SH-SY5Y (cell line): ENCODE measurements around the gene IGF1R.

ENCODE experiments used
- GATA2 ChIP-seq: IDR thresholded peaks from 2 replicates; pipeline ENCODE4 v1.6.1; 2011; ENCODE audit warnings: mild to moderate bottlenecking, low read depth, low read length
- GATA3 ChIP-seq: IDR thresholded peaks from 2 replicates; pipeline ENCODE4 v1.6.1; 2011; ENCODE audit warnings: low read depth, mild to moderate bottlenecking, low read length, moderate library complexity

The IGF1R gene

DNA sequence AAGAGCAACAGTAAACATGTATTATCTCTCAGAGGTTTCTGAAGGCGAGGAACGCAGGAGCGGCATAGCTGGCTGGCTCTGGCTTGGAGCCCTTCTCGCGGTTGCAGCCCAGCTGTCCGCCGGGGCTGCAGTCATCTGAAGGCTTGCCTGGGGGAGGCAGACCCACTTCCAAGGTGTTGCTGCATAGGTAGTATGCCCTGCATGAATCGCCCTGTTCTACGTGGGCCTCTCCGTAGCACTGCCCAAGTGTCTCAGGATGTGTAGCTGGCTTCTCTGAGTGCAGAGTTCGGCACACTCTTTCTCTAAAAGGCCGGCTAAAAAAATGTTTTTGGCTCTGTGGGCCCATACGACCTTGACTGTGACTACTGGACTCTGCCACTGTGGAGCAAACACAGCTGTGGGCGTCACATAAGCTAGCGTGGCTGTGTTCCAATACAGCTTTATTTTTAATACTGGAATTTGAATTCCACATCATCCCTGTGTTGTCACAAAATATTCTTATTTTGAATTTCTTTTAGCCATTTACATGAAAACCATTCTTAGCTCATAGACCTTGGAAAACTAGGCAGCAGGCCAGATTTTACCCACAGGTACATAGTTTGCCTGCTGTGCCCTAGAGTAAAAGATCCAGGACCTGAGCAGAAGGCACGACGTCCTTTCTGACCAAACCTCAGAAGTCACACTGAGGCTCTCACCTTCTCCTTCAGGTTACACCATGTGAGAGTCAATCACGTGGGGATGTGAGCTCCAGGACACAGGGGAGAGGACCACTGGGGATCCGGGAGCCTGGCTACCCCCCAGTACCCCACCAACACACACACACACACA lies 303.4 kb downstream of the IGF1R start:
- TF ChIP-seq GATA3 (no peak), GATA2 (no peak)

DNA sequence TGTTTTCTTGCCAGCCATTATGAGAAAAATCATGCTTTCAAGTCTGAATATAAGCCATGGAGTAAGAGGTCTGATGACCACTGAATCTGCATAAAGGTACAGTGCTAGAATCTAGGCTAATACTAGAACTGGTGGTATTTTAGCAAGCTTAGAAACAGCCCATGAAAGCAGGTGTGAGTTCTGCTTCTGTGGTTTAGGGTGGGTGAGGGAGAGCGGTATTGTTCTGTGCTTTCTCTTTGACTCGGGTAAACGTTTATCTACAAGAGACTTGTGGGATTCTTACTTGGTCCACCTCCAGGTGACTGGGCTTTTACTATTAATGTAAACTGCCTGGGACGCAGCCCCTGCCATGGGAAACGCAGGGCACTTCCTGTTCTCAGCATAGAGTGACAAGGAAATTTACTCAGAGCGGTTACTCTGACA lies 304.1 kb downstream of the IGF1R start:
- TF ChIP-seq GATA2 (no peak), GATA3 (no peak)

DNA sequence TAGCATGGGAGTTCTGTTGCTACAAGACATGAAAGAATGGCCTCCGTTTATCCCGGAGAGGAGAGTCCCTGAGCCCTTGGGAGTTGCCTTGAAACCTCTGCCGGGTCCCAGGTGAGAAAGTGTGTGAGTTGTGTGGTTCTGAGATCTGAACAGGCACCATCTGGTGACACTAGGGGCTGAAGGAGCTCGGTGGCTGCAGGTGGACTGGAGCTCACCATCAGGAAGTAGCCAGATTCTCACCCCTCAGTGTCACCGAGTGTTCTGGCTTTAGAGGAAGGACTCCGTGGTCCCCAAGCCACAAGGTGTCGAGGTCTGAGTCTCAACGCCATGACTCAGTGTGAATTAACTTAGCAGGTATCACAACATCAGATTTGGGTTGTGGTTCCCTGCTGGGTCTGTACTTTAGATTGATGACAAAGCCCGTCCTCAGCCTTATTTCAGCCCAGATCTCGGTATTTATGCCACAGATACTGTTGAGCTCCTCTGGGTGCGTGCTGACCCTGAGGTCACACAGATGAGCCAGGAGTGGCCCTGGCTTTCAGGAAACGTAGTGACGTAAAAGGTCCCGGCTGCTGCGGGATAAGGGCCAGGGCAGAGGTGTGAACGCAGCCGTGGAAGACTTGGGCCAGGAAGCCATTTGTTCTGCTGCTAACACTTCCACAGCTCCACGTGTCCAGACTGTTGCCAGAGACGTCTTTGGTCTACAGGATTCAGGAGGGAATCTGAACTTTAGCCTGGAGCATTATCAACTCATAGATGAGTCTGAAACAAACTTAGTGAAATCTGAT lies 304.9 kb downstream of the IGF1R start:
- TF ChIP-seq GATA2 (no peak), GATA3 (no peak)

DNA sequence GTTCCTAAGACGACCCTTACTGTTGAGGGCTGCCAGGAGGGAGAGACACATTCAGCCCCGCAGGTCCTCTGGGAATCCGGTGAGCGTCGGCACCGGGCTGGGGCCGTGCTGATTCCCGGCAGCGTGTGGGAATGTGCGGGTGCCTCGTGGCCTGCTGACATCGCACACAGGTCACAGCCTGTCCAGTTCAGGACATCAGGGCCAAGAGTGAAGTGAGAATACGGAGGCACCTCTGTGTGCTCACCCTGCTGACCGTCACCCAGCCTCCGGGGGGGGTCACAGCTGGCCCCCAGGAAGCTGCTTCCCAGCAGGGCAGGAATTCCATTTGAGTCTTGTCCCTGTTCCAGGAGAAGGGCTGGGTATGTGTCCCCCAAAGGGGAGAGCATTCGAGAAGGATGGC lies 305.6 kb downstream of the IGF1R start:
- TF ChIP-seq GATA2: no peak
- no peak for TF ChIP-seq GATA3

DNA sequence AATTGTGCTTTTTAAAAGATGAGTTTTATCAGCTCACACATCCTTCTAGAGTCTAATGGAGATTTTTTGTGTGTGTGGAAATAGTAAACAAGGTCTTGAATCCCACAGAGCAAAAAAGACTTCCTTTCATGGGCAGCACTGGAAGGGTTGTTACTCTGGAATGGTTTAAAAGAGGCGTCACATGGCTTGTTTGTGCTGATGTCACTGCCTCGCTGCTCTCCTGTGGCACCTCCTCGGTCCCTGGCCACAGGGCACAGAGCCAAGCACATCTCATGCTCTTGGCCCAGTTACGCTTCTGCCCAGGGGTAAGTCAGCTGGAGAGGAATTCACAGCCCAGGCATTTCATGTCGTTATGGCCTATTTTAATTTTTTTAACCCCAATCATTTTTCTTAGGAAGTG lies 306.1 kb downstream of the IGF1R start:
- TF ChIP-seq GATA2 (no peak), GATA3 (no peak)

DNA sequence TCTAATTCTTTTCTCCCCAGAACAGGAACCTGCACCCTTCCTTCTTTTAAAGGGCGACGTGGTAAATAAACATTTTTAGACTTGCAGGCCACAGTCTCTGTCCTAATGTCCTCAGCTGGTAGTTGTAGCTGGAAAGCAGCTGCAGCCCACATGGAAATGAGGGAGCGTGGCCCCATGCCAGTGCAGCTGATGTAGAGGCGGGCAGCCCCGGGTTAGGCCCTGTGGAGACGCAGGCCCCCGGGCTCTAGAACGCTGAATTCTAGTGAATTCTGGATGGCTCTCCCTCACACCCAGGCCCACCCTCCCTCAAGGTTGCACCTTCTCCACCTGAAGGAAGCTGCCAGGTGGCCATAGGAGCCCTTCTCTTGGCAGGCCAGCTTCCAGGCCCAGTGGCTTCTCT lies 307.0 kb downstream of the IGF1R start:
- no peak for TF ChIP-seq GATA3
- no peak for TF ChIP-seq GATA2

DNA sequence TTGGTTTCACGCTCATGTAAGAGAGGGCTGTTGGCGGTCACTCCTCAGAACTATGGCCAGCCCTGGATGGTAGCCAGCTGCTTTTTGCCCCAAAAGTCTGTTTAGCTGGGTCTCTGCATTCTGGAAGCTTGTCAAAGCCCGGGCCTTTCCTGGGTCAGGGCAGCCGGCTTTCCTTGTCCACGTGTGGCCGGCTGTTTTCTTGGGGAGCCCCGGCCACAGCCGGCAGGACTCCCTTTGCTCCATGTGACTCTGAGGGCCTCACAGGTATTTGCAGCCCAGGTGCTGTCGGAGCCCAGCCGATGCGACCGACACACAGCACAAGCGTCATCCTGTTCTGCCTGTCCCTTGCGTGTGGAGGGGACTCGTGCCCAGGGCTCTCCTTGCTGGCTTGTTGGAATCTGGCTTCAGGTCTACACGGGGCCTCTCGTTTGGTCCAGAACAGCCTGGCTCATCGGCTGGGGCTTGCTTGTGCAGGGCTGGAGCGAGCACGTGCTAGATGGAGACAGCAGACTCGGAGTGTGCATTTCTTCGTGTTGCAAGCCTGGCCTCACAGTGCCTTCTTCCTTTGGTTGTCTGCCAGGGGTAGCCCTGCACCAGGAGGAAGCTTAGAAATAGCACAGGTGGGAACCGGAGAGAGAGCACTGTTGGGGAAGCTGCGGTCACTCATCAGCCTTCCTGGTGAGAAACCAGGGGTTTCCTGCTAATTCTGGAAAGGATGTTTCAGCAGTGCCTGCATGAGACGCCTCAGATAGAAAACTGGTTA lies 307.8 kb downstream of the IGF1R start:
- TF ChIP-seq GATA3: no peak
- no peak for TF ChIP-seq GATA2

DNA sequence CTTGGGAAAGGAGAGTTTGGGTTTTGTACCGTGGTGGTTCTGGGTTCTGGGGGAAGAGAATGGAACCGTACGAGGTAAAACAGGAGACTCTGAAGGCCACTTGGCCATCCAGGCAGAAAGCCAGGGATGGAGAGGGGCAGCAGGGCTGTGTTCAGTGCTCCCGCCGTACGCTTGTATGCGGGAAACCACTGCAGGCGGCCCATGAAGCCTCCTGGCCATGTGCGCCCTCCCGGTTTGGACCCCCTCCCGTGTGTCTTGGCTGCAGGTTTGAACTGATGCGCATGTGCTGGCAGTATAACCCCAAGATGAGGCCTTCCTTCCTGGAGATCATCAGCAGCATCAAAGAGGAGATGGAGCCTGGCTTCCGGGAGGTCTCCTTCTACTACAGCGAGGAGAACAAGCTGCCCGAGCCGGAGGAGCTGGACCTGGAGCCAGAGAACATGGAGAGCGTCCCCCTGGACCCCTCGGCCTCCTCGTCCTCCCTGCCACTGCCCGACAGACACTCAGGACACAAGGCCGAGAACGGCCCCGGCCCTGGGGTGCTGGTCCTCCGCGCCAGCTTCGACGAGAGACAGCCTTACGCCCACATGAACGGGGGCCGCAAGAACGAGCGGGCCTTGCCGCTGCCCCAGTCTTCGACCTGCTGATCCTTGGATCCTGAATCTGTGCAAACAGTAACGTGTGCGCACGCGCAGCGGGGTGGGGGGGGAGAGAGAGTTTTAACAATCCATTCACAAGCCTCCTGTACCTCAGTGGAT lies 308.6 kb downstream of the IGF1R start:
- TF ChIP-seq GATA2: no peak

DNA sequence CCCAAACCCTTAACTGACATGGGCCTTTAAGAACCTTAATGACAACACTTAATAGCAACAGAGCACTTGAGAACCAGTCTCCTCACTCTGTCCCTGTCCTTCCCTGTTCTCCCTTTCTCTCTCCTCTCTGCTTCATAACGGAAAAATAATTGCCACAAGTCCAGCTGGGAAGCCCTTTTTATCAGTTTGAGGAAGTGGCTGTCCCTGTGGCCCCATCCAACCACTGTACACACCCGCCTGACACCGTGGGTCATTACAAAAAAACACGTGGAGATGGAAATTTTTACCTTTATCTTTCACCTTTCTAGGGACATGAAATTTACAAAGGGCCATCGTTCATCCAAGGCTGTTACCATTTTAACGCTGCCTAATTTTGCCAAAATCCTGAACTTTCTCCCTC lies 309.3 kb downstream of the IGF1R start:
- no peak for TF ChIP-seq GATA2
- no peak for TF ChIP-seq GATA3

DNA sequence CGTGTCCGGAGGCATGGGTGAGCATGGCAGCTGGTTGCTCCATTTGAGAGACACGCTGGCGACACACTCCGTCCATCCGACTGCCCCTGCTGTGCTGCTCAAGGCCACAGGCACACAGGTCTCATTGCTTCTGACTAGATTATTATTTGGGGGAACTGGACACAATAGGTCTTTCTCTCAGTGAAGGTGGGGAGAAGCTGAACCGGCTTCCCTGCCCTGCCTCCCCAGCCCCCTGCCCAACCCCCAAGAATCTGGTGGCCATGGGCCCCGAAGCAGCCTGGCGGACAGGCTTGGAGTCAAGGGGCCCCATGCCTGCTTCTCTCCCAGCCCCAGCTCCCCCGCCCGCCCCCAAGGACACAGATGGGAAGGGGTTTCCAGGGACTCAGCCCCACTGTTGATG lies 309.7 kb downstream of the IGF1R start:
- TF ChIP-seq GATA2: no peak
- TF ChIP-seq GATA3: no peak

DNA sequence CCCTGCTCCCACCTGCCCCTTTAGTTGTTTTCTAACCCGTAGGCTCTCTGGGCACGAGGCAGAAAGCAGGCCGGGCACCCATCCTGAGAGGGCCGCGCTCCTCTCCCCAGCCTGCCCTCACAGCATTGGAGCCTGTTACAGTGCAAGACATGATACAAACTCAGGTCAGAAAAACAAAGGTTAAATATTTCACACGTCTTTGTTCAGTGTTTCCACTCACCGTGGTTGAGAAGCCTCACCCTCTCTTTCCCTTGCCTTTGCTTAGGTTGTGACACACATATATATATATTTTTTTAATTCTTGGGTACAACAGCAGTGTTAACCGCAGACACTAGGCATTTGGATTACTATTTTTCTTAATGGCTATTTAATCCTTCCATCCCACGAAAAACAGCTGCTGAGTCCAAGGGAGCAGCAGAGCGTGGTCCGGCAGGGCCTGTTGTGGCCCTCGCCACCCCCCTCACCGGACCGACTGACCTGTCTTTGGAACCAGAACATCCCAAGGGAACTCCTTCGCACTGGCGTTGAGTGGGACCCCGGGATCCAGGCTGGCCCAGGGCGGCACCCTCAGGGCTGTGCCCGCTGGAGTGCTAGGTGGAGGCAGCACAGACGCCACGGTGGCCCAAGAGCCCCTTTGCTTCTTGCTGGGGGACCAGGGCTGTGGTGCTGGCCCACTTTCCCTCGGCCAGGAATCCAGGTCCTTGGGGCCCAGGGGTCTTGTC lies 310.7 kb downstream of the IGF1R start:
- no peak for TF ChIP-seq GATA2
- TF ChIP-seq GATA3: no peak

DNA sequence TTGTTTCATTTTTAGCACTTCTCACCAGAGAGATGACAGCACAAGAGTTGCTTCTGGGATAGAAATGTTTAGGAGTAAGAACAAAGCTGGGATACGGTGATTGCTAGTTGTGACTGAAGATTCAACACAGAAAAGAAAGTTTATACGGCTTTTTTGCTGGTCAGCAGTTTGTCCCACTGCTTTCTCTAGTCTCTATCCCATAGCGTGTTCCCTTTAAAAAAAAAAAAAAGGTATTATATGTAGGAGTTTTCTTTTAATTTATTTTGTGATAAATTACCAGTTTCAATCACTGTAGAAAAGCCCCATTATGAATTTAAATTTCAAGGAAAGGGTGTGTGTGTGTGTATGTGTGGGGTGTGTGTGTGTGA lies 311.3 kb downstream of the IGF1R start:
- TF ChIP-seq GATA2 (no peak), GATA3 (no peak)

DNA sequence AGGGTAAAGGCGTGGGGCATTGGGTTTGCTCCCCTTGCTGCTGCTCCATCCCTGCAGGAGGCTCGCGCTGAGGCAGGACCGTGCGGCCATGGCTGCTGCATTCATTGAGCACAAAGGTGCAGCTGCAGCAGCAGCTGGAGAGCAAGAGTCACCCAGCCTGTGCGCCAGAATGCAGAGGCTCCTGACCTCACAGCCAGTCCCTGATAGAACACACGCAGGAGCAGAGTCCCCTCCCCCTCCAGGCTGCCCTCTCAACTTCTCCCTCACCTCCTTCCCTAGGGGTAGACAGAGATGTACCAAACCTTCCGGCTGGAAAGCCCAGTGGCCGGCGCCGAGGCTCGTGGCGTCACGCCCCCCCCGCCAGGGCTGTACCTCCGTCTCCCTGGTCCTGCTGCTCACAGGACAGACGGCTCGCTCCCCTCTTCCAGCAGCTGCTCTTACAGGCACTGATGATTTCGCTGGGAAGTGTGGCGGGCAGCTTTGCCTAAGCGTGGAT lies 312.3 kb downstream of the IGF1R start:
- TF ChIP-seq GATA2 (no peak), GATA3 (no peak)
